Kidney epithelial cell (primary cell): ENCODE data around the gene BCAT1. TPM values are rescaled to one million over a fixed set of nuclear protein-coding genes. Genes with fewer than 3 reads are reported as not detected.
"Not testable (repeated sequence)": the region's sequence is repeated elsewhere in the genome, so short reads cannot be mapped to it uniquely, and the experiment has no call there.

Source experiments
- DNase-seq: peaks from one replicate; pipeline ENCODE4 v3.0.0-alpha.2; 2010; ENCODE audit warnings: low read depth
- H3K27me3 ChIP-seq: 2 replicates; pipeline ENCODE4 v1.6.0; 2011; ENCODE audit warnings: low read length; ENCODE audit not compliant: control insufficient read depth, insufficient read depth
- H3K36me3 ChIP-seq: 2 replicates; pipeline ENCODE4 v1.5.1; 2011; ENCODE audit warnings: low read length; ENCODE audit not compliant: control insufficient read depth, insufficient read depth
- H3K4me3 ChIP-seq: 2 replicates; pipeline ENCODE4 v1.5.1; 2011; ENCODE audit warnings: low read depth, mild to moderate bottlenecking, control low read depth, low read length
- total RNA-seq: library from RNA; depleted of rRNA; stranded (reverse); fragments of >200 nt; gene quantifications from 2 replicates; pipeline ENCODE4 v1.2.3, GENCODE V29; 2015
- TF ChIP-seq, protein P1 (sequence below): IDR thresholded peaks from 2 replicates; pipeline ENCODE4 v1.5.1; 2011; ENCODE audit warnings: mild to moderate bottlenecking, moderate library complexity, low read length, control low read depth, inconsistent platforms; ENCODE audit not compliant: insufficient read depth, poor library complexity, severe bottlenecking

The BCAT1 gene
- total RNA-seq, 1 donor from 2014 or later, result 103 TPM

DNA sequence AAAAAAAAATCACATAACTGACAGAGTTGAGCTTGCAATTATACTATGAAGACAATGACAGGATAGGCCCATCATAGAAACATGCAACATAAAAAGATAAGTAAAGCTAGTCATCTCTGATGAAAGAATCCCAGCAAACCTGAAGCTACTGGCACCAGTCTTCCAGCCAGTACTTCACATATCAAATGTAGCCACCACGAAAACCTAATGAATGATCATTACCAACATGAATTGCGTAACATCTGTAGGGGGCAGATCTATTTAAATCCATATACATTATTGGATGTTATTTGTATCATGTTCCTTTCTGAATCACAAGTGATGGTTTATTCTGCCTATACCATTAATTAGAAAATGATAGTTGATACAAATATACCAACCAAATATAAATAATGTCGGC lies 73.9 kb downstream of the BCAT1 start:
- no peaks in the 10 kb centered on the region for H3K27me3 ChIP-seq
- no peak for DNase-seq
- no peak overlapping the region for H3K4me3 ChIP-seq
- H3K36me3 ChIP-seq, result no peaks in the 10 kb centered on the region
- TF ChIP-seq, protein P1, sequence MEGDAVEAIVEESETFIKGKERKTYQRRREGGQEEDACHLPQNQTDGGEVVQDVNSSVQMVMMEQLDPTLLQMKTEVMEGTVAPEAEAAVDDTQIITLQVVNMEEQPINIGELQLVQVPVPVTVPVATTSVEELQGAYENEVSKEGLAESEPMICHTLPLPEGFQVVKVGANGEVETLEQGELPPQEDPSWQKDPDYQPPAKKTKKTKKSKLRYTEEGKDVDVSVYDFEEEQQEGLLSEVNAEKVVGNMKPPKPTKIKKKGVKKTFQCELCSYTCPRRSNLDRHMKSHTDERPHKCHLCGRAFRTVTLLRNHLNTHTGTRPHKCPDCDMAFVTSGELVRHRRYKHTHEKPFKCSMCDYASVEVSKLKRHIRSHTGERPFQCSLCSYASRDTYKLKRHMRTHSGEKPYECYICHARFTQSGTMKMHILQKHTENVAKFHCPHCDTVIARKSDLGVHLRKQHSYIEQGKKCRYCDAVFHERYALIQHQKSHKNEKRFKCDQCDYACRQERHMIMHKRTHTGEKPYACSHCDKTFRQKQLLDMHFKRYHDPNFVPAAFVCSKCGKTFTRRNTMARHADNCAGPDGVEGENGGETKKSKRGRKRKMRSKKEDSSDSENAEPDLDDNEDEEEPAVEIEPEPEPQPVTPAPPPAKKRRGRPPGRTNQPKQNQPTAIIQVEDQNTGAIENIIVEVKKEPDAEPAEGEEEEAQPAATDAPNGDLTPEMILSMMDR, result no peak

DNA sequence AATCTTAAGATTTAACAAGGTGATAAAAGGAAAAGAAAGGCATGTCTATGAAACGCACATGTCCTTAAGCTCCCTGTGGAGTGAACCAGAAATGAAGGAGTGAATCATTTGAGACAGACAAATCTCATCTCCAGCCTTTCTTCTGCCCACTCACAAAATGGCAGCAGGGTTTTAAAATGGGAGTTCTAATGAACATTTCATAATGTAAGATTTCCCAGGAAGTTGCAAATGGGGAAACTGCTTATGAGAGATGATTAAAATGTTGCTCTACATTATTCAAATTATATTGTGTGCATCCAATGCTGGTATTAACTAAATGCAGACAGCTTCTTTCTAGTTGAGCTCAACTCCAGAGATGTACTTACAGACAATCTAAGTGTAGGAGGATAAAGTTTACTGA lies 76.7 kb downstream of the BCAT1 start:
- TF ChIP-seq, protein P1, result no peak
- DNase-seq, result no peak
- Histone ChIP-seq H3K36me3 (no peaks in the 10 kb centered on the region), H3K27me3 (no peaks in the 10 kb centered on the region), H3K4me3 (no peak overlapping the region)

DNA sequence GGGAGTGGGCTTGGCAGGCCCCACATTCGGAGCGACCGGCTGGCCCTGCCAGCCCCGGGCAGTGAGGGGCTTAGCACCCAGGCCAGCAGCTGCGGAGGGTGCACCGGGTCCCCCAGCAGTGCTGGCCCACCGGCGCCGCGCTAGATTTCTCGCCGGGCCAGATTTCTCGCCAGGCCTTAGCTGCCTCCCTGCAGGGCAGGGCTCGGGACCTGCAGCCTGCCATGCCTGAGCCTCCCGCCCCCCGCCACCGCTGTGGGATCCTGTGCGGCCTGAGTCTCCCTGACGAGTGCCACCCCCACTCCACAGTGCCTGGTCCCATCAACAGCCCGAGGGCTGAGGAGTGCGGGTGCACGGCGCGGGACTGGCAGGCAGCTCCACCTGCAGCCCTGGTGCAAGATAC lies 82.8 kb downstream of the BCAT1 start:
- DNase-seq, H3K27me3 ChIP-seq, H3K4me3 ChIP-seq, H3K36me3 ChIP-seq: not testable (repeated sequence)

DNA sequence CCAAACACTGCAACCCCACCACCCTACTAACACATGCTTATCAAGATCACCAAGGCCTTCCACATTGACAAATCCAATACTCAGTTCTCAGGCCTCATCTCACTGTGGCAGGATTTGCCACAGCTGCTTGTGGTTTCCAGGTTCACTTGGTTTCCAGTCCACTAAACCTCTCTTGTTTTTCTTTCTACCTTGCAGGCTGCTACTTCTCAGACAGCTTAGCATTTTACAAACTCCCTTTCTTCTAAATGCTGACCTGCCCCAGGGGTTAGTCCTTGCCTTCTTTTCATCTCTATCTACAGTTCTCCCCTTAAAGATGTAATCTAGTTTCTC lies 84.1 kb downstream of the BCAT1 start:
- TF ChIP-seq, protein P1, result no peak
- Histone ChIP-seq H3K27me3 (no peaks in the 10 kb centered on the region), H3K36me3 (no peaks in the 10 kb centered on the region), H3K4me3 (no peak overlapping the region)
- DNase-seq, result peak; percentile 87

DNA sequence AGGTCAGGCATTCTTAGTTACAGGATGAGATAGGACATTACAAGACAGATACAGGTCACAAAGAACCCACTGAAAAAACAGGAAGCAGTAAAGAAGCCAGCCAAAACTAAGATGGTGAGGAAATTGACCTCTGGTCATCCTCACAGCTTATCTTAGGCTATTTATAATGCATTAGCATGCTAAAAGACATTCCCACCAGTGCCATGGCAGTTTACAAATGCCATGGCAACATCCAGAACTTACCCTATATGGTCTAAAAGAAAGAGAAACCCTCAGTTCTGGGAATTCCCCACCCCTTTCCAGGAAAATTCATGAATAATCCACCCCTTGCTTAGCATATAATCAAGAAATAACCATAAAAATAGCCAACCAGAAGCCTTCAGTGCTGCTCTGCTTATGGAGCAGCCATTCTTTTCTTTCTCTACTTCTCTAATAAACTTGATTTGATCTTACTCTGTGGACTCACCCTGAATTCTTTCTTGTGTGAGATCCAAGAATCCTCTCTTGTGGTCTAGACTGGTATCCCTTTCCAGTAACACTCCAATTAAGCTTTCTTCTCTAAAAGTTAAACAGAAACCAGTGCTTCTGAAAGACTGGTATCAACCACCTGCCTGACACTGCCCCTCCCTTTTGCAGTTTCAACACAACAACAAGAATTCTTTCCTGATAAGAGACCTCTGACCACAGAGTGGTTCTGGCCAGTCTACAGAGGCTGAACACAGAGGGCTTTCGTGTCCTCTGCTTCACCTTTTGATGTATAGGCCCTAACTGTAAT lies 86.9 kb downstream of the BCAT1 start:
- Histone ChIP-seq H3K4me3 (no peak overlapping the region), H3K27me3 (no peaks in the 10 kb centered on the region), H3K36me3 (no peaks in the 10 kb centered on the region)
- TF ChIP-seq, protein P1, result no peak
- DNase-seq, result peak; percentile 35

DNA sequence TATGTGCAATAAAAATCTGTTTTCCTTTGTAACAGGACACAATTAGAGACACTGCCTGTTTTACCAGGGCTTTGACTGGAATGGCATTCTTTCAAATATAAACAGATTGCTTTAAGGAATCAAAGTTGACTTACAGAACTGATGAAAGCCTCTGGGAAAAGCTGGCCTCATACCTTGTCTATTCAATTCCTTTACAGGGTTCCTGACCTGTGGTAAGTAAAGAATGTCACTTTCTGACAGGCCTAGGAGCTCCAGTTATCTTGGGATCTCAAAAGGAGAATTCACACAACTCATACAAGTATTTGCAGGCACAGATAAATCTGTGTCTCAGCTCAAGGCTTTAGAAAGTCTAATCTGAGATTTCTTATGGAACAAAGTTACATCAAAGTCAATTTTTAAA lies 88.4 kb downstream of the BCAT1 start:
- Histone ChIP-seq H3K4me3 (no peak overlapping the region), H3K27me3 (no peaks in the 10 kb centered on the region), H3K36me3 (no peaks in the 10 kb centered on the region)
- TF ChIP-seq, protein P1, result no peak
- no peak for DNase-seq
